CD4-positive, alpha-beta T cell treated with Interleukin-1 beta for 1 hour (primary cell): ENCODE data around the gene OBP2B.
"Not testable (repeated sequence)": the region's sequence is repeated elsewhere in the genome, so short reads cannot be mapped to it uniquely, and the experiment has no call there.

Source experiments
- DNase-seq, 2 donors: peaks; one replicate each; pipeline ENCODE4 v3.0.0-alpha.2; 2020 to 2022

OBP2B gene

GRCh38 chr9:133238272-133238850, 29.3 kb upstream of the OBP2B start:
- peak; percentile 39 to 77 for DNase-seq

DNA sequence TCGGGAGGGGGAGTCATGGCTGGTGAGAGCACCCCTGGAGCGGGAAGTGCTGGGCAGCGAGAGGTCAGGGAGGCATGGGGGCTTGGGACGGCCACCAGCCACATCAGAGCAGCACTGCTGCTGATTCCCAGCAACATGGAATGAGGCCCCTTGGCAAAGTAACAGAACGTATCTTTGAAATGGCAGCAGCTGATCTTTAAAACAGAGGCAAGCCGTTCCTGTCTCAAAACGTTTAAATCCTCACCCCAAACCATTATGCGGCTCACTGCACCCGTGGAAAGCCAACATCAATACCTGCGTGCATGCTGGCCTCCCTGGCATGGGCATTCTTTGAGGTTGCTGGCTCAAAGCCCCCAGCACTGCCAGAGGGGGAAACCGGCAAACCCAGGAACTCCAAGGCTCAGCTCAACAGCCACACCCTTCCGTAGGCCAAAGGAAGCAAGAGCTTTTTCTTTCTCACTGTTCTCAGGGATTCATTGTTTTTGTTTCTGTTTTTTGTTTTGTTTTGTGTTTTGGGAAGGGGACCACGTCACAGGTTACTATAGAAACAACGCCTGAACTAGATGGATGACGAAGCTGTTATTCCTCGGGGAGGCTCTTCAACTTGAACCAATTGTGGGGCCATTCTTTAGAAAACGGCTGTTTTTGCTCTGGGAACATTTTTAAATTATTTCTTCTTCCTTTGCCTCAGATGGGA, 28.1 kb upstream of the OBP2B start:
- no peak for DNase-seq

DNA sequence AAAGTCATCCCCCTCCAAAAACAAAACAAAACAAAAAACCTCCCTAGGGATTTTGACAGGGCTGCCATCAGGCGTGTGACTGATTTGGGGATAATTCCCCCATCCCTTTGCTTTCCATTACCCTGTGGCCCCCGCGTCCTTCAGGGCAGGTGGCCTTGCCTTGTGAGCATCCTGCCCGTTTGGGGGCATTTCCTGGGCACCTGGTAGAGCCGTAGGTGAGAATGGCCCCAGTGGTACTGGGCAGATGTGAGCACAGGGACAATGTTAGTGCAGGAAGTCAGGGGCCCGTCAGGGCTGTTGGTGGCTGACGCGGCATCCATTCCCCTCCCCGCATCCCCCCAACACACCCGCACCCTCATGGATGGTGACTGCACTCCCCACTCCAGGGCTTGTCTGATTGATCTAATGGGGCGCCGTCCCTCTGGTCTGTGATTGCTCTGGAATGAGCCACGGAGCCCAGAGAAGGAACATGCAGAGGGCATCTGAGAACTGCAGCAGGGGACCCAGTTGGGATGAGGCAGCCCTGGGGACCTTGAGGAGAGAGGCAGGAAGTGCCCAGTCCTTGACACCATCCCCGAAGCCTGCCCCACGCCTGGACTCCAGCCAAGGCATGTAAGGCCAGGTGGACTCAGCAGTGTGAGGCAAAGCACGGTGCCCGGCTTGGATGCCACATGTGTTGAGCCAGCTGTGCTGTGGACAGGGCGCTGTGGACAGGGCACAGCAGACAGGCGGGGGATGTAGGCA, 27.4 kb upstream of the OBP2B start:
- DNase-seq = not testable (repeated sequence)

DNA sequence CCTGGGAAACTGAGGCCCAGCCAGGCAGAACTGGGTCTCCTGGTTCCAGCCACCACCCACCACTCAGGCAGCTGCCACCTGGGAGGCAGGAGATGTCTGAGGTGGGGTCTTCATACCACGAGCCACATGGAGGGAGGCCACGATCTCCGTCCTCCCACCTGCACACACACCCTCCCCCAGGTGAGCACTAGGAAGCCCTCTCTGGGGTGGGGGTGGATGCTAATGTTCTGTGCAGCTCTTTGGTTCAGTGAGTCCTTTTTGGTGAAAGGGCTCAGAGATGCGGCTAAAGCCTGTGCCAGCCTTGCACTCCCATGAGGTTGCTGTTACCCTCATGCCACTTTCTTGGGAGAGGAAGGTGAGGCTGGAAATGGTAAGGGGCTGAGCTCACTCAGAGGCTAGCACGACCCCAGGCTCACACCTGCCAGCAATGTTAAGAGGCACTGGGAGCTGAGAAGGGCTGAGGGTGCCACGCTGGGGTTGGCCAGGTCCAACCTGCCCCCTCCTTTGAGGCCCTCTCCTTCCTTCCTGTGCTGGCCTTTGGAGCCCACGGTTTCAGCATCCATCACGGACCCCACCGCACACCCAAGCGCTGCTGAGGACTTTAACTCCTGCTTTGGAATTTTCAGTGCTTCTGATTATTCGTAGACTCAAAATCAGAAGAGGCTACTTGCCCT, 26.6 kb upstream of the OBP2B start:
- DNase-seq = no peak

DNA sequence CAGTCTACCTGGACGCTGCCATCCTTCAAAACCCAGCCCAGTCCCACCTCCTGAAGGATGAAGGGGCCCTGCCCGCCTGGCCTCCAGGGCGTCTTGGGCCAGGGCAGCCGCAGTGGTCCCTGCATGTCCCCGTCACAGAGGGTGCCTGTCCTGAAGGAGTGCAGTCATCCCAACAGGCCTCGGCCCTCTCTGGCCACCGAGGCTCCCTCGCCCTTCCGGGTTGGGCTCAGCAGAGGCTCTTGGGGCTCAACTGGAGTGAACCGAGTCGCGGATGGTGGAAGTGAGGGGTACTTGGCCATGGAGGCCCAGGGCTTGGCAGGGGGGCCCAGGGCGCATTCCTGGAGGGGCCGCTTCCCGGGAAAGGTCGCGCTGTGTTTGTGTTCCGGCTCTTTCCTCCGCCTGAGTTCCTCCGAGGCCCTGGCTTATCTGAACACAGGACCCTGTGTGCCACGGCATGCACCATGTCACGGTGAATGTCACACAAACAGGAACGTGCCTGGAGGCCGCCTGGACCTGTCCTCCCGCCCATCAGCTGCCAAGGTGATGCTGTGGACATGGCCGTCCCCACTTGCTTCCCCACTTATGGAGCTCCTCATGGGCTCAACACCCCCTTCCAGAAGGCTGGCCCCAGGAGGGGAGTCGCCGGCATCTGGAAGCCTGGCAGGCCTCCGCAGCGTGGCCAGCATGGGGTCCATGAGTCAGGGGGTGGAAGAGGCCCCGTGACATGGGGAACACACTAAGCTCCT, 25.7 kb upstream of the OBP2B start:
- DNase-seq = no peak

DNA sequence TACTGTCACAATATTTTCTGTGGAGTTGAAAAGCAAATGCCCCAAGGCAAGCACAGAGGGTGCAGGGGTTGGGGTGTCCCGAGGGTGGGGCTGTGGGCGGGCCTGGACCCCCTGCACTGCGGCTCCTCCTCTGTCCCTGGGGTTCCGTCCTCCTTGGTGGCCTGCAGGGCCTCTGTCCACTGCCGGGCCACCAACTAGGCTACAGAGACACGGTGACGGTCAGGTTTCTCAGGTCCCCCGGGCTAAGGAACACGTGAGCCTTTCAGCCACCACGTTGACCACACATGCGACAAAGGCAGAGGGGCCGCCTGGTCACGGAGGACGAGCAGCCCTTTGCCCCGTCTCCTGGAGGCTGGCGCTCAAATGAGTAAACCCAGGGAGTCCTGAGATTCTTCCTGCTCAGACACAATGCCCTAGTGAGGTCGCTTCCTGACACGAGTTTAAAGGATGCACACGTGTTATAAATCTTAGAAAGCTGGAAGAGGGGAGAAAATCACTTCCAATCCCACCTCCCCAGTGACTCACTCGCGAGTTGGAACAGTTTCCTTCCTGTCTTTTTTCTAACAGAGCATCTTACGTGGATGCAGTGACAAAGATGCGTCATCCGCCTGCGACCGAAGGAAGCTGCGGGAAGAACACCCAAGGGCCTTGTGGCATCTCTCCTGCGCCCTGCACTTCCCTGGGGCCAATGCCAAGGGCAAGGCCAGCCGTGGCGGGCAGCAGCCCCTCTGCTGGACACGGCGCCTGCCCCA, 24.8 kb upstream of the OBP2B start:
- DNase-seq = no peak

DNA sequence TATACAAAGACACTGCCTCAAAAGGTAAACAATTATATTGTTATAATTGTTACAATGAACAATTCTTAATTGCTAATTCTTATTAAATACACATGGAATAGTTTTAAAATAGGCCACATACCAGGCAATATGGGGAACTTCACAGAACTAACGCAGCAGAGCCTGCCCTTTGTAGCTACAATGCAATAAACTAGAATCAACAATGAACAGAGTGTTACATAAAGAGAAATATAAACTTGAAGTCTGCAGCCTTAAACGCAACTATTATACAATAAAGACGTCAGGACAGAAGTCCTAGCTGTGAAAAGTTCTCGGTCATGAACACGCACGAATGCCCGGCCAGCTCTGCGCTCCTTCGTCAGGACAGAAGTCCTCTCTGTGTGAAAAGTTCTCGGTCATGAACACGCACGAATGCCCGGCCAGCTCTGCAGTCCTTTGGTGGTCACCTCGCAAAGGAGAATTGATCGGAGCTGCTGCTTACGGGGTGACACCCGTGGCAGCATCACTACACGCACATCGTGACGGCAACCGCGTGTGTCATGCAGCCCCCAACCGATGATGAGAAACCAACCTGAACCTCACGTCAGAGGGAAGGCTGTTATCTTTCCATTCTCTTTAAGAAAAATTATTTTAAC, 23.0 kb upstream of the OBP2B start:
- not testable (repeated sequence) for DNase-seq

DNA sequence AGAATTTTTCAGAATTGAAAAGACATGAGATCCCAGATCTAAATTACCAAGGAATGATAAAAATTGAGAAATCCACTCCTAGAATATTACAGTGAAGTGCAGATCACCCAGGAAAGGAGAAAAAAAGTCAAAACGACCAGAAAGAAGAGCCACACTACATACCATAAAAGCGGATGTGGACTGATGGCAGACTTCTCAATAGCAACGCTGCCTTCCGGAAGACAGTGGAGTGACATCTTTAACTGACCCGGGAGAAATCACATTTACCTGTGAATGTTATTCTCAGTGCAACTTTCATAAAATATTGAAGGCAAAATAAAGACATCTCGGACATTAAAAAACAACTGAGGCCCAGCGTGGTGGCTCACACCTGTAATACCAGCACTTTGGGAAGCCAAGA, 21.5 kb upstream of the OBP2B start:
- not testable (repeated sequence) for DNase-seq

- no peak for DNase-seq
Observed at GRCh38 chr9:133230093-133230492, 21.0 kb upstream of the OBP2B start.

DNA sequence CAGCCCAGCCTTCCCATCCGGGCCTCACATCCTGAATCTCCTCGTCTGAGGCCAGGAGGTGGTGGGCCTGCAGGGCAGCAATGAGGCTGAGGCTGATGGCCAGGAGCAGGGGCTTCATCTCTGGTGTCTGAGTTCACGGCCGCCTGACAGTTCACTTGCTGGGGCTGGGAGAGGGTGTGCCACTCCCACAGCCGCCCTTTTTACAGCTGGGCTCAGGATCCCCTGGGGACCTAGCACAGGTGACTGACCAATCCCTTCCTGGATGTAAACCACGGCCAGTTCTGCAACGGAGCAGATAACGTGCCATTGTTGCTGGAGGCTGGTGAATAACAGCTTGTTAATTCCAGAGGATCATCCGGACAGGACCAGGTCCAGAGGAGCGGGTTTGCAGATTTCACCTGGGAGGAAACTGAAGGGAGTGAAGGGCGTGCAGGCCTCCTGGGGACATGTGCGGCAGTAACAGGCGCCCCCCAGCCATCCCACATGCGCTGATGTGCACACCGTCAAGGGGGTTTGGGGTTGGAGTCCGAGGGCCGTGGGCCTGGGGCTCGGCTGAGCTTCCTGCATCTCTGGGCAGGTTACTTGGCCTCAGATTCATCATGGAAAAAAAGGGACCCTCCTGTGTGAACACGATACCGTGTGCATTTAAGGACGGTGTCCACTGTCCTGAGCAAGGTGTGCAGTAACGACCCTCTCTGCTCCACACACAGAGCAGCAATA, 19.6 kb upstream of the OBP2B start:
- not testable (repeated sequence) for DNase-seq

GRCh38 chr9:133227996-133228395, 18.9 kb upstream of the OBP2B start:
- not testable (repeated sequence) for DNase-seq

- no peak for DNase-seq
Observed at GRCh38 chr9:133227242-133227860, 18.3 kb upstream of the OBP2B start.

GRCh38 chr9:133226219-133227171, 17.4 kb upstream of the OBP2B start:
- no peak for DNase-seq

GRCh38 chr9:133225171-133226011, 16.3 kb upstream of the OBP2B start:
- DNase-seq = no peak

DNA sequence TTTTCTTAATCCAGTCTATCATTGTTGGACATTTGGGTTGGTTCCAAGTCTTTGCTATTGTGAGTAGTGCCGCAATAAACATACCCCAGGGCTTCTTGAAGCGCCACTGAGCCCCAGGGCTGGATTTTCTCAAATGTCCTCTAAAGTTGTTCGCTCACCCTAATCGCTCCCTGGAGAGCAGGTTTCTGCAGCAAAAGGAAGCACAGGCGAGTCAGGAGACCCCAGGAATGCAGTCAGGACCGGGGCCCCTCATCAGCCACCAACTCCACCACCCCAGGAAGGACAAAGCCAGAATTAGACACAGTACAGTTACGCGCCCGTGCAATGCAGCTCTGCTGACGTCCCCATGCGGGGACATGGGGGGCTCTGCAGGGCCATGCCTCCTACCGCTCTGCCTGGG, 15.7 kb upstream of the OBP2B start:
- no peak for DNase-seq

DNA sequence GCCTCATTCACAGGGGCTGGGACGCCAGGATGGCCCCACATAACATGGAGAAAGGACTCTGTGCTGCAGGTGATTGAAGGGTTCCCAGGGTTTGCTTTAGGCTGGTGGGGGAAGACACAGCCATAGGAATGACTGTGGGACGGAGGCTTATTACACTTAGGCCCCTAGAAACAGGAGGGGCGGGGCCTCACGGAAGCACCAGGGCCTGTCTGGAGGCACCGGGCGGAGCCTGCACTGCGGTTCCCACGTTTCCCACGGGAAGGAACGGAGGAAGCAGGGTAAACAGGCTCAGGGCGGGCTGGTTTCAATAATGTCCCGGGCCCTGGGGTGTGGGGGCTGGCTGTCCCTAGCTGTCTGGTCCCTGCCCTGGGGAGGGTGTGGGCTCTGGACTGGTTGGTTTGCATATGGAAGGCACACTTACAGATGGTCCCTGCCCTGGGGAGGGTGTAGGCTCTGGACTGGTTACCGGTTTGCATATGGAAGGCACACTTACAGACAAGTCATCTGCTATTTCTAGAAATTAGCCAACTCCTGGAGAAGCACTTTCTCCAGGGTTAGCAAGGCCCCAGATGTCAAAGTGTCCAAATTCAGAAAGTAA, 14.2 kb upstream of the OBP2B start:
- DNase-seq = not testable (repeated sequence)

DNA sequence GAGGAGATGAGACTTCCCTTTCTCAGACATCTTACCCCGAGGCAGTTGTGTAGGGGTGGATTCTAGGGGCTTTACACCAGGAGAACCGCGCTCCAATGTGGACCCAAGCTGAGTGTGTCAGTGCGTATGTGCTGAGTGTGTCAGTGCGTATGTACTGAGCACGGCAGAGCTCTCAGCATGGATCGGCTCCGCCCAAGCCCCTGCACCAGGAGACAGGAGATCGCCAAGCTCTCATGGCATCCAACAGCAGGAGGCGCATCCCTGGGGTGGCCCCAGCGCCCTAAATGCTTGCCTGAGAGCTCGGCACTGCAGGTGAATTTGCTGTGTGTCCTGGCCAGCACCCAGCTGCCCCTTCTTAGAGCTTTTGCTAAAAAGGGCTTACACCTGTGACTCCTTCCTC, 12.9 kb upstream of the OBP2B start:
- DNase-seq = not testable (repeated sequence)
